HepG2 (cell line): Measurements from ENCODE around the gene HLA-DOA. TPM values are rescaled to one million over a fixed set of nuclear protein-coding genes. Genes with fewer than 3 reads are reported as not detected.

ENCODE experiments used
- AGO2 ChIP-seq: fragments of 200-400 bp; formaldehyde crosslinking; optimal IDR thresholded peaks from 2 replicates; pipeline ENCODE3; 2017; ENCODE audit warnings: mild to moderate bottlenecking, low read depth, low read length, moderate library complexity
- MED8 ChIP-seq: sonication (generic); formaldehyde crosslinking; IDR thresholded peaks from 2 replicates; pipeline ENCODE4 v1.8.1; 2023; ENCODE audit warnings: mild to moderate bottlenecking, missing genetic modification reagents; ENCODE audit not compliant: insufficient replicate concordance
- MLXIP ChIP-seq: sonication (generic); formaldehyde crosslinking; IDR thresholded peaks from 2 replicates; pipeline ENCODE4 v1.9.0; 2021; ENCODE audit warnings: missing genetic modification reagents, borderline replicate concordance
- SIX1 ChIP-seq: sonication (generic); formaldehyde crosslinking; IDR thresholded peaks from 2 replicates; pipeline ENCODE4 v1.4.0; 2020; ENCODE audit warnings: missing genetic modification reagents, borderline replicate concordance
- ZBTB14 ChIP-seq: sonication (generic); formaldehyde crosslinking; IDR thresholded peaks from 2 replicates; pipeline ENCODE4 v1.4.0; 2020; ENCODE audit warnings: missing genetic modification reagents
- ZNF615 ChIP-seq: sonication (generic); formaldehyde crosslinking; IDR thresholded peaks from 2 replicates; pipeline ENCODE4 v1.5.0; 2020; ENCODE audit warnings: mild to moderate bottlenecking, missing genetic modification reagents, borderline replicate concordance
- polyA plus RNA-seq, 8 experiments: library from polyadenylated mRNA; depleted of rRNA in 3 of 8; stranded (reverse) in 7 of 8; unstranded in 1 of 8; fragments of >200 nt; fragmentation: Illumina TruSeq in 4 of 8; extraction: Trizol in 4 of 8; gene quantifications; 2 replicates each; pipeline versions ENCODE4 v1.2.1 to v1.2.3, GENCODE V29; 2011 to 2016; ENCODE audit warnings: low read depth in 4 of 8, missing spikeins in 1 of 8, mixed read lengths in 1 of 8; ENCODE audit not compliant: insufficient read depth in 1 of 8
- total RNA-seq, 5 experiments: library from RNA; depleted of rRNA; stranded (reverse); fragments of >200 nt; fragmentation: Illumina TruSeq; extraction: Trizol; gene quantifications; 2 replicates each; pipeline ENCODE4 v1.2.3, GENCODE V29; 2016; ENCODE audit warnings: low read depth in 1 of 5
- TF ChIP-seq, protein P1 (sequence below): sonication (generic); formaldehyde crosslinking; IDR thresholded peaks from one replicate; pipeline ENCODE4 v1.5.1; 2020; ENCODE audit warnings: mild to moderate bottlenecking, missing genetic modification reagents; ENCODE audit errors: not compliant biosample characterization
- TF ChIP-seq, protein P2 (sequence below): sonication (generic); formaldehyde crosslinking; IDR thresholded peaks from 2 replicates; pipeline ENCODE4 v1.4.0; 2020; ENCODE audit warnings: missing genetic modification reagents, borderline replicate concordance

HLA-DOA gene
- total and polyA plus RNA-seq, 2 of the 13 experiments (the other 11 are each of a cell fraction or from before 2014, with no cell fraction given) = 0.03 to 0.09 TPM

GRCh38 chr6:32969685-32970412 lies 39.5 kb downstream of the HLA-DOA start (continued):
- TF ChIP-seq, protein P1, sequence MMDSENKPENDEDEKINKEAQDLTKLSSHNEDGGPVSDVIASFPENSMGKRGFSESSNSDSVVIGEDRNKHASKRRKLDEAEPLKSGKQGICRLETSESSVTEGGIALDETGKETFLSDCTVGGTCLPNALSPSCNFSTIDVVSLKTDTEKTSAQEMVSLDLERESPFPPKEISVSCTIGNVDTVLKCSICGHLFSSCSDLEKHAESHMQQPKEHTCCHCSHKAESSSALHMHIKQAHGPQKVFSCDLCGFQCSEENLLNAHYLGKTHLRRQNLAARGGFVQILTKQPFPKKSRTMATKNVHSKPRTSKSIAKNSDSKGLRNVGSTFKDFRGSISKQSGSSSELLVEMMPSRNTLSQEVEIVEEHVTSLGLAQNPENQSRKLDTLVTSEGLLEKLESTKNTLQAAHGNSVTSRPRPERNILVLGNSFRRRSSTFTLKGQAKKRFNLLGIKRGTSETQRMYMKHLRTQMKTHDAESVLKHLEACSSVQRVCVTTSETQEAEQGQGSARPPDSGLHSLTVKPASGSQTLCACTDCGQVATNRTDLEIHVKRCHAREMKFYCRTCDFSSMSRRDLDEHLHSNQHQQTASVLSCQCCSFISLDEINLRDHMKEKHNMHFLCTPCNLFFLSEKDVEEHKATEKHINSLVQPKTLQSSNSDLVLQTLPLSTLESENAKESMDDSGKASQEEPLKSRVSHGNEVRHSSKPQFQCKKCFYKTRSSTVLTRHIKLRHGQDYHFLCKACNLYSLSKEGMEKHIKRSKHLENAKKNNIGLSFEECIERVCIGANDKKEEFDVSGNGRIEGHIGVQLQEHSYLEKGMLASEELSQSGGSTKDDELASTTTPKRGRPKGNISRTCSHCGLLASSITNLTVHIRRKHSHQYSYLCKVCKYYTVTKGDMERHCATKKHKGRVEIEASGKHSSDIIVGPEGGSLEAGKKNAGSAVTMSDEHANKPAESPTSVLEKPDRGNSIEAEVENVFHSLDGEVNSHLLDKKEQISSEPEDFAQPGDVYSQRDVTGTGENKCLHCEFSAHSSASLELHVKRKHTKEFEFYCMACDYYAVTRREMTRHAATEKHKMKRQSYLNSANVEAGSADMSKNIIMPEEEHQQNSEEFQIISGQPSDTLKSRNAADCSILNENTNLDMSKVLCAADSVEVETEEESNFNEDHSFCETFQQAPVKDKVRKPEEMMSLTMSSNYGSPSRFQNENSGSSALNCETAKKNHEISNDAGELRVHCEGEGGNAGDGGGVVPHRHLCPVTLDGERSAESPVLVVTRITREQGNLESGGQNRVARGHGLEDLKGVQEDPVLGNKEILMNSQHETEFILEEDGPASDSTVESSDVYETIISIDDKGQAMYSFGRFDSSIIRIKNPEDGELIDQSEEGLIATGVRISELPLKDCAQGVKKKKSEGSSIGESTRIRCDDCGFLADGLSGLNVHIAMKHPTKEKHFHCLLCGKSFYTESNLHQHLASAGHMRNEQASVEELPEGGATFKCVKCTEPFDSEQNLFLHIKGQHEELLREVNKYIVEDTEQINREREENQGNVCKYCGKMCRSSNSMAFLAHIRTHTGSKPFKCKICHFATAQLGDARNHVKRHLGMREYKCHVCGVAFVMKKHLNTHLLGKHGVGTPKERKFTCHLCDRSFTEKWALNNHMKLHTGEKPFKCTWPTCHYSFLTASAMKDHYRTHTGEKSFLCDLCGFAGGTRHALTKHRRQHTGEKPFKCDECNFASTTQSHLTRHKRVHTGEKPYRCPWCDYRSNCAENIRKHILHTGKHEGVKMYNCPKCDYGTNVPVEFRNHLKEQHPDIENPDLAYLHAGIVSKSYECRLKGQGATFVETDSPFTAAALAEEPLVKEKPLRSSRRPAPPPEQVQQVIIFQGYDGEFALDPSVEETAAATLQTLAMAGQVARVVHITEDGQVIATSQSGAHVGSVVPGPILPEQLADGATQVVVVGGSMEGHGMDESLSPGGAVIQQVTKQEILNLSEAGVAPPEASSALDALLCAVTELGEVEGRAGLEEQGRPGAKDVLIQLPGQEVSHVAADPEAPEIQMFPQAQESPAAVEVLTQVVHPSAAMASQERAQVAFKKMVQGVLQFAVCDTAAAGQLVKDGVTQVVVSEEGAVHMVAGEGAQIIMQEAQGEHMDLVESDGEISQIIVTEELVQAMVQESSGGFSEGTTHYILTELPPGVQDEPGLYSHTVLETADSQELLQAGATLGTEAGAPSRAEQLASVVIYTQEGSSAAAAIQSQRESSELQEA (CRISPR knock-in tag) = peak; percentile 38
- TF ChIP-seq MLXIP (0 out of 2 replicates have a peak, but pooled peaks have one; percentile 18), SIX1 (CRISPR knock-in tag) (peak; percentile 32; the same call in 1 of the 2 replicates), ZBTB14 (CRISPR knock-in tag) (peak; percentile 64), MED8 (peak; percentile 72), ZNF615 (CRISPR knock-in tag) (peak; percentile 28; the same call in 1 of the 2 replicates), AGO2 (peak; percentile 72)
- TF ChIP-seq, protein P2, sequence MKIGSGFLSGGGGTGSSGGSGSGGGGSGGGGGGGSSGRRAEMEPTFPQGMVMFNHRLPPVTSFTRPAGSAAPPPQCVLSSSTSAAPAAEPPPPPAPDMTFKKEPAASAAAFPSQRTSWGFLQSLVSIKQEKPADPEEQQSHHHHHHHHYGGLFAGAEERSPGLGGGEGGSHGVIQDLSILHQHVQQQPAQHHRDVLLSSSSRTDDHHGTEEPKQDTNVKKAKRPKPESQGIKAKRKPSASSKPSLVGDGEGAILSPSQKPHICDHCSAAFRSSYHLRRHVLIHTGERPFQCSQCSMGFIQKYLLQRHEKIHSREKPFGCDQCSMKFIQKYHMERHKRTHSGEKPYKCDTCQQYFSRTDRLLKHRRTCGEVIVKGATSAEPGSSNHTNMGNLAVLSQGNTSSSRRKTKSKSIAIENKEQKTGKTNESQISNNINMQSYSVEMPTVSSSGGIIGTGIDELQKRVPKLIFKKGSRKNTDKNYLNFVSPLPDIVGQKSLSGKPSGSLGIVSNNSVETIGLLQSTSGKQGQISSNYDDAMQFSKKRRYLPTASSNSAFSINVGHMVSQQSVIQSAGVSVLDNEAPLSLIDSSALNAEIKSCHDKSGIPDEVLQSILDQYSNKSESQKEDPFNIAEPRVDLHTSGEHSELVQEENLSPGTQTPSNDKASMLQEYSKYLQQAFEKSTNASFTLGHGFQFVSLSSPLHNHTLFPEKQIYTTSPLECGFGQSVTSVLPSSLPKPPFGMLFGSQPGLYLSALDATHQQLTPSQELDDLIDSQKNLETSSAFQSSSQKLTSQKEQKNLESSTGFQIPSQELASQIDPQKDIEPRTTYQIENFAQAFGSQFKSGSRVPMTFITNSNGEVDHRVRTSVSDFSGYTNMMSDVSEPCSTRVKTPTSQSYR (CRISPR knock-in tag) = peak; percentile 80
